ENCODE data around the gene AFAP1L1. TPM values are rescaled to one million over a fixed set of nuclear protein-coding genes. Genes with fewer than 3 reads are reported as not detected.

Gene AFAP1L1
- total and polyA plus RNA-seq, 9 of the 15 experiments (the other 6 are each of a cell fraction or from before 2014, with no cell fraction given), result 0.01 to 0.12 (median 0.03) TPM; not detected in 4

DNA sequence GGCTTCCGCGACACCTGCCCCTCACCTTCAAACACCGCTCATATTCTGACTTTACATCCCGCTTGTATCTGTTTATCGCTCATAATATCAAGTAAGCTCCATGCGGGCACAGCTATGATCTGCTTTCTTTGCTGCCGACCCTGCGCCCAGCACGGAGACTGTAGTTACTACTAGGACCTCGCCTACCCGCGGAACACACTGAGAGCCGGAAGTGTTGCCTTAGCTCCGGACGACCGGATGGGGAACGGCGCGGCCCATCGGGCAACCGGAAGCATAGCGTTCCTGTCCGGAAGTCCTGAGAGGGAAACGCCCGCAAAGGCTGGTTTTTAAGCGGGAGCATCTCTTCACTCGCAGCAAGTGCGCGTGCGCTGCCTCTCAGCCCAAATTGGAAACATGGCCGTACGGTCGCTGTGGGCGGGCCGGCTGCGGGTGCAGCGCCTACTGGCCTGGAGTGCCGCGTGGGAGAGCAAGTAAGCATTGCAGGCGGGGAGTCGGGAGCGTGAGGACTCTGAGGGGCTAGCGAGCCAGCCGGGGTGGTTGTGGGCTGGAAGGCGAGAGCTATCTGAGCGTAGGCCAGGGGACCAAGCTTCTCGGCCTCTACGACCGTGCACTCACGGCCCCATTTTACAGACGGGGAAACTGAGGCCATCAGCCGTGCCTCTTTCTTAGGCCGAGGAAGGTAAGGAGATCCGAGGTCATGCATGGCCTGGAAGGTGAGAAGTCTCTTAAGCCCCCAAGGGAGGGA lies 73.7 kb downstream of the AFAP1L1 start, which contains the start of gene GRPEL2:
GRPEL2 (plus strand) TSS at position 353 of the 745 bp plus-strand sequence; CDS start at position 394, 41 bp downstream.
- FAIRE-seq, result peak; percentile 96
- in situ Hi-C loops (cut with MboI), result no loop called here
- TF ChIP-seq MEF2D (tag; conservative IDR thresholded peaks at IDR 0.05; ENCODE audit: low read depth), result peak; percentile 63; the same call in 1 of the 2 replicates
- no peak for TF ChIP-seq PHF21A (IDR thresholded peaks at IDR 0.05; ENCODE audit: borderline replicate concordance, low read depth)
- TF ChIP-seq, protein P1, sequence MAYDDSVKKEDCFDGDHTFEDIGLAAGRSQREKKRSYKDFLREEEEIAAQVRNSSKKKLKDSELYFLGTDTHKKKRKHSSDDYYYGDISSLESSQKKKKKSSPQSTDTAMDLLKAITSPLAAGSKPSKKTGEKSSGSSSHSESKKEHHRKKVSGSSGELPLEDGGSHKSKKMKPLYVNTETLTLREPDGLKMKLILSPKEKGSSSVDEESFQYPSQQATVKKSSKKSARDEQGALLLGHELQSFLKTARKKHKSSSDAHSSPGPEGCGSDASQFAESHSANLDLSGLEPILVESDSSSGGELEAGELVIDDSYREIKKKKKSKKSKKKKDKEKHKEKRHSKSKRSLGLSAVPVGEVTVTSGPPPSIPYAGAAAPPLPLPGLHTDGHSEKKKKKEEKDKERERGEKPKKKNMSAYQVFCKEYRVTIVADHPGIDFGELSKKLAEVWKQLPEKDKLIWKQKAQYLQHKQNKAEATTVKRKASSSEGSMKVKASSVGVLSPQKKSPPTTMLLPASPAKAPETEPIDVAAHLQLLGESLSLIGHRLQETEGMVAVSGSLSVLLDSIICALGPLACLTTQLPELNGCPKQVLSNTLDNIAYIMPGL (CRISPR knock-in tag; IDR thresholded peaks at IDR 0.05), result peak; percentile 36; the same call in 1 of the 2 replicates
- TF ChIP-seq, protein P2, sequence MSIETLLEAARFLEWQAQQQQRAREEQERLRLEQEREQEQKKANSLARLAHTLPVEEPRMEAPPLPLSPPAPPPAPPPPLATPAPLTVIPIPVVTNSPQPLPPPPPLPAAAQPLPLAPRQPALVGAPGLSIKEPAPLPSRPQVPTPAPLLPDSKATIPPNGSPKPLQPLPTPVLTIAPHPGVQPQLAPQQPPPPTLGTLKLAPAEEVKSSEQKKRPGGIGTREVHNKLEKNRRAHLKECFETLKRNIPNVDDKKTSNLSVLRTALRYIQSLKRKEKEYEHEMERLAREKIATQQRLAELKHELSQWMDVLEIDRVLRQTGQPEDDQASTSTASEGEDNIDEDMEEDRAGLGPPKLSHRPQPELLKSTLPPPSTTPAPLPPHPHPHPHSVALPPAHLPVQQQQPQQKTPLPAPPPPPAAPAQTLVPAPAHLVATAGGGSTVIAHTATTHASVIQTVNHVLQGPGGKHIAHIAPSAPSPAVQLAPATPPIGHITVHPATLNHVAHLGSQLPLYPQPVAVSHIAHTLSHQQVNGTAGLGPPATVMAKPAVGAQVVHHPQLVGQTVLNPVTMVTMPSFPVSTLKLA (conservative IDR thresholded peaks at IDR 0.05), result peak; percentile 72 to 90
- TF ChIP-seq ZNF436 (CRISPR knock-in tag; IDR thresholded peaks at IDR 0.05), result no peak
- no peak for TF ChIP-seq SP2 (IDR thresholded peaks at IDR 0.05; ENCODE audit: extremely low read depth, low read depth, low read length, poor library complexity, severe bottlenecking)
- TF ChIP-seq, protein P3, sequence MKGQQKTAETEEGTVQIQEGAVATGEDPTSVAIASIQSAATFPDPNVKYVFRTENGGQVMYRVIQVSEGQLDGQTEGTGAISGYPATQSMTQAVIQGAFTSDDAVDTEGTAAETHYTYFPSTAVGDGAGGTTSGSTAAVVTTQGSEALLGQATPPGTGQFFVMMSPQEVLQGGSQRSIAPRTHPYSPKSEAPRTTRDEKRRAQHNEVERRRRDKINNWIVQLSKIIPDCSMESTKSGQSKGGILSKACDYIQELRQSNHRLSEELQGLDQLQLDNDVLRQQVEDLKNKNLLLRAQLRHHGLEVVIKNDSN (CRISPR knock-in tag; IDR thresholded peaks at IDR 0.05), result no peak
- TF ChIP-seq TEAD2 (tag; IDR thresholded peaks at IDR 0.05), result no peak
- TF ChIP-seq, protein P4, sequence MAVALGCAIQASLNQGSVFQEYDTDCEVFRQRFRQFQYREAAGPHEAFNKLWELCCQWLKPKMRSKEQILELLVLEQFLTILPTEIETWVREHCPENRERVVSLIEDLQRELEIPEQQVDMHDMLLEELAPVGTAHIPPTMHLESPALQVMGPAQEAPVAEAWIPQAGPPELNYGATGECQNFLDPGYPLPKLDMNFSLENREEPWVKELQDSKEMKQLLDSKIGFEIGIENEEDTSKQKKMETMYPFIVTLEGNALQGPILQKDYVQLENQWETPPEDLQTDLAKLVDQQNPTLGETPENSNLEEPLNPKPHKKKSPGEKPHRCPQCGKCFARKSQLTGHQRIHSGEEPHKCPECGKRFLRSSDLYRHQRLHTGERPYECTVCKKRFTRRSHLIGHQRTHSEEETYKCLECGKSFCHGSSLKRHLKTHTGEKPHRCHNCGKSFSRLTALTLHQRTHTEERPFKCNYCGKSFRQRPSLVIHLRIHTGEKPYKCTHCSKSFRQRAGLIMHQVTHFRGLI (CRISPR knock-in tag; IDR thresholded peaks at IDR 0.05), result no peak
- peak; percentile 47; the same call in 1 of the 2 replicates for TF ChIP-seq TAF7 (tag; IDR thresholded peaks at IDR 0.05)
- no peak for TF ChIP-seq ZNF3 (CRISPR knock-in tag; IDR thresholded peaks at IDR 0.05)
- peak; percentile 75; the same call in 1 of the 2 replicates for TF ChIP-seq HDGF (IDR thresholded peaks at IDR 0.05)
- no peak for TF ChIP-seq BACH1 (tag; IDR thresholded peaks at IDR 0.05)

More for the DNA sequence above, 73.7 kb downstream of the AFAP1L1 start, which contains the start of gene GRPEL2:
- H3K9me1 ChIP-seq (ENCODE audit: control insufficient read depth, insufficient read depth, low read length), result no peaks in the 10 kb centered on the region
- H3K79me2 ChIP-seq (ENCODE audit: control insufficient read depth, insufficient read depth, low read length), result peaks cover 46% of the 10 kb centered on the region
- peak within 1 kb of the TSS; percentile 97 for H2AFZ ChIP-seq (ENCODE audit: low read depth, low read length)
- no peaks in the 10 kb centered on the region for H3K27me3 ChIP-seq (ENCODE audit: control insufficient read depth in 2 of 2, insufficient read depth in 2 of 2, low read length in 2 of 2)
- intact Hi-C loops (cut with micrococcal nuclease), result loop anchor here (1.0 kb wide), 1 partner anchor 24 kb away; no protein-coding TSS in a partner anchor
- H3K4me1 ChIP-seq (replicated peaks in 1 of 2; ENCODE audit: control insufficient read depth in 2 of 2, insufficient read depth in 2 of 2, low read length in 2 of 2), result peaks cover 7 to 21% of the 10 kb centered on the region in 2 experiments; a peak in 3 of 5 replicates
- peaks cover 35% of the 10 kb centered on the region for H3K36me3 ChIP-seq (ENCODE audit: control insufficient read depth, insufficient read depth, low read length)
- TSS peak; percentile 52 for BruUV-seq (replicated peaks)
- H3K27ac ChIP-seq (ENCODE audit: extremely low read depth, low read depth, low read length), result peak within 1 kb of the TSS; percentile 92
- ChIA-PET CTCF (ENCODE audit: low intra/inter-chr PET ratio) (no interaction called here), POLR2A (interaction anchor here (0.7 to 4.7 kb wide), 14 partner anchors 10 to 257 kb away, joined by 3 to 87 read pairs (median 4); partner anchors contain the start of genes CSNK1A1 and PCYOX1L)
- no peaks in the 10 kb centered on the region for H3K9me3 ChIP-seq (replicated peaks; ENCODE audit: control insufficient read depth, insufficient read depth, low read depth, low read length)
- ATAC-seq, result peak; percentile 97
- H4K20me1 ChIP-seq (replicated peaks; ENCODE audit: control insufficient read depth, insufficient read depth, low read length), result no peaks in the 10 kb centered on the region
- under 1% methylated on average over 51 of the region's 54 CpGs for WGBS (ENCODE audit: insufficient coverage, low coverage, missing lambda C conversion rate)
- peak within 1 kb of the TSS; percentile 99 for H3K4me2 ChIP-seq (ENCODE audit: insufficient read depth, low read length)
- DNase-seq (ENCODE audit: extremely low read depth in 1 of 4, low spot score in 3 of 4), result peak; percentile 92 to 99 (median 94)
- H3K4me3 ChIP-seq, result peak within 1 kb of the TSS; percentile 82
- H3K9ac ChIP-seq (ENCODE audit: insufficient read depth in 1 of 2, low read depth in 2 of 2, low read length in 2 of 2), result peak within 1 kb of the TSS; percentile 97

Data from K562 (cell line).